ENCODE data around the gene ATP6V1G2. TPM values are rescaled to one million over a fixed set of nuclear protein-coding genes. Genes with fewer than 3 reads are reported as not detected.
"Not testable (repeated sequence)": the region's sequence is repeated elsewhere in the genome, so short reads cannot be mapped to it uniquely, and the experiment has no call there.

ATP6V1G2 gene
- total and polyA plus RNA-seq, 2 of the 8 experiments (the other 6 are each of a cell fraction or from before 2014, with no cell fraction given) = 3.0 to 5.7 TPM

DNA sequence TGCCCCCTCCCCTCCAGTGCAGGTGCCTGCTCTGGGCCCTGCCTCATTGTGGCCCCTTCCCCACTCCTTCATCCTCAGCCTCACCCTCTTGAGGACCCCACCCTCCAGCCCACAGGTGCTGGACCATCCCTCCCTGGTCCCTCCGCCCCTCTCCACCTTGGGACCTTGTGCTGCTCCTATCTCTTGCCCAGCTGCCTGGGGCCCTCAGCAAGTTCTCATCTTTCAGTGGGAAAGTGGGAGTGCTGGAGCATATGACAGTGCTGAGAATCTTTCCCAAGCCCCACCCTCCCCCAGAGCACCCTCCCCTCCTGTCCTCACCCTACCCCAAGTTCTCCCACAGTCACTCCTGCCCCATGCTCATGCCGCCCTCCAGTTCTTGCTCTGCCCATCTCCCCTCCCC is 46.8 kb downstream of the ATP6V1G2 start:
- H2BK120ac ChIP-seq (replicated peaks; ENCODE audit: low read depth, low read length); H3K56ac ChIP-seq (replicated peaks; ENCODE audit: insufficient read length, low read depth, low read length); H3K23me2 ChIP-seq (ENCODE audit: low read depth, low read length); H4K20me1 ChIP-seq (replicated peaks in 1 of 2; ENCODE audit: control insufficient read depth in 1 of 2, insufficient read depth in 2 of 2, low read length in 2 of 2); H2BK20ac ChIP-seq (ENCODE audit: low read length); H3K79me1 ChIP-seq (ENCODE audit: low read depth, low read length); H4K5ac ChIP-seq (ENCODE audit: insufficient read length, low read depth, low read length); FAIRE-seq; H3K4ac ChIP-seq (replicated peaks; ENCODE audit: insufficient read length, low read depth, low read length); H3K18ac ChIP-seq (ENCODE audit: extremely low read depth, low read length); H3K23ac ChIP-seq (ENCODE audit: insufficient read length); H3K27ac ChIP-seq (ENCODE audit: low read depth, low read length); H2BK5ac ChIP-seq (ENCODE audit: low read depth, low read length); H4K91ac ChIP-seq (replicated peaks; ENCODE audit: insufficient read length, low read length); H2AK5ac ChIP-seq (ENCODE audit: low read depth, low read length); H3K14ac ChIP-seq (ENCODE audit: insufficient read length); H2BK12ac ChIP-seq (ENCODE audit: low read depth, low read length); H2BK15ac ChIP-seq (ENCODE audit: low read length); H3K9ac ChIP-seq (replicated peaks in 1 of 4; ENCODE audit: extremely low read depth in 1 of 4, low read depth in 3 of 4, low read length in 3 of 4); H2AFZ ChIP-seq (ENCODE audit: low read length); H3K36me3 ChIP-seq (ENCODE audit: control insufficient read depth in 2 of 4, insufficient read depth in 4 of 4, low read length in 3 of 4); DNase-seq (ENCODE audit: low read depth in 1 of 2, low spot score in 2 of 2); H4K8ac ChIP-seq (ENCODE audit: extremely low read depth, insufficient read depth, low read length); H3K9me3 ChIP-seq (ENCODE audit: insufficient read depth in 2 of 2, low read depth in 1 of 2, low read length in 1 of 2): not testable (repeated sequence)
- peaks cover 0 to 15% (median 9%) of the 10 kb centered on the region in 4 experiments; a peak in 6 of 7 replicates for H3K27me3 ChIP-seq (replicated peaks in 1 of 4; ENCODE audit: control insufficient read depth in 3 of 4, extremely low read depth in 1 of 4, insufficient read depth in 3 of 4, low read length in 3 of 4)
- peak overlapping the region in 1 of 2 experiments; percentile 83; a peak in 3 of 4 replicates for H3K4me2 ChIP-seq (ENCODE audit: insufficient read depth in 1 of 2, low read depth in 2 of 2, low read length in 2 of 2)
- H3K4me1 ChIP-seq (replicated peaks in 1 of 4; ENCODE audit: control insufficient read depth in 3 of 4, insufficient read depth in 4 of 4, low read length in 3 of 4) = peaks cover 6 to 17% (median 9%) of the 10 kb centered on the region in 4 experiments
- ChIA-PET CTCF (ENCODE audit: partially characterized antibody) (interaction anchor here (0.6 kb wide), 1 partner anchor 30 kb away, joined by 3 read pairs; no protein-coding TSS in a partner anchor), POLR2A (ENCODE audit: partially characterized antibody) (interaction anchor here (1.8 to 8.2 kb wide), 2 partner anchors 32 to 43 kb away, joined by 5 to 136 read pairs; partner anchors contain the start of genes ATP6V1G2, DDX39B and NFKBIL1)
- peak overlapping the region in 2 of 4 experiments; percentile 49 to 75; a peak in 4 of 8 replicates for H3K4me3 ChIP-seq (ENCODE audit: extremely low read depth in 1 of 4, insufficient read depth in 2 of 4, low read depth in 3 of 4, low read length in 4 of 4)
- H3K79me2 ChIP-seq (ENCODE audit: control insufficient read depth in 1 of 2, insufficient read depth in 2 of 2, low read length in 2 of 2) = peaks cover 0 to 37% of the 10 kb centered on the region in 2 experiments; a peak in 2 of 4 replicates
- 83% methylated on average over 1 of the region's 2 CpGs; no CpG with 5 or more reads in 1 of the 2 experiments for WGBS, 2 experiments (ENCODE audit: extremely low coverage in 1 of 2, insufficient coverage in 1 of 2, insufficient read length in 1 of 2, insufficient replicate concordance in 2 of 2, low coverage in 1 of 2, low lambda C conversion rate in 2 of 2, missing lambda C conversion rate in 1 of 2)

All from H1 (cell line).